Measurements from ENCODE around the gene PAGE4. TPM values are rescaled to one million over a fixed set of nuclear protein-coding genes. Genes with fewer than 3 reads are reported as not detected.
A peak's percentile ranks its signal among the peaks of the same experiment; 100 is the strongest.

PAGE4 gene
- total and polyA plus RNA-seq, 2 of the 13 experiments (the other 11 are each of a cell fraction or from before 2014, with no cell fraction given): 1.1 TPM; not detected in 1

DNA sequence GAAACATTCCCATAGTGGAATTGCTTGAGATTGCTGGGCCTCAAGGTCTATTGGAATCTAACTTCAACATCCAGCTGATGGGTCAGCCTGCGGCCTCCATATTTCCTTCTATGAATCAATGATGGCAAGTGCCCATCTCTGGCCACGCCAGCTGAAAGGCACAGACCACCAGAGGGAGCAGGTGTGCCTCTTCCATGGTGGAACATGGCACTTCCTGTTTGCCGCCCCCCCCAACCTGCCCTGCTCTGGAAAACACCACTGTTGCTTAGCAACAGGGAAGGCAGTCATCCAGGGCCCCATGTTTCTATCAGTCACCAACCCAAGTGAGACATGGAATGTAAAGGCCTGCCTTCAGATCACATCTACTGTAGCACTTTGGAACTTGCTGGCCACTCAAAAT is 11.6 kb downstream of the PAGE4 start (continued):
- TF ChIP-seq RFX1 (IDR thresholded peaks at IDR 0.05): peak; percentile 86
- TF ChIP-seq ZNF292 (CRISPR knock-in tag; IDR thresholded peaks at IDR 0.05; ENCODE audit: borderline replicate concordance, low read depth): peak; percentile 32; the same call in 1 of the 2 replicates
- TF ChIP-seq, protein P1, sequence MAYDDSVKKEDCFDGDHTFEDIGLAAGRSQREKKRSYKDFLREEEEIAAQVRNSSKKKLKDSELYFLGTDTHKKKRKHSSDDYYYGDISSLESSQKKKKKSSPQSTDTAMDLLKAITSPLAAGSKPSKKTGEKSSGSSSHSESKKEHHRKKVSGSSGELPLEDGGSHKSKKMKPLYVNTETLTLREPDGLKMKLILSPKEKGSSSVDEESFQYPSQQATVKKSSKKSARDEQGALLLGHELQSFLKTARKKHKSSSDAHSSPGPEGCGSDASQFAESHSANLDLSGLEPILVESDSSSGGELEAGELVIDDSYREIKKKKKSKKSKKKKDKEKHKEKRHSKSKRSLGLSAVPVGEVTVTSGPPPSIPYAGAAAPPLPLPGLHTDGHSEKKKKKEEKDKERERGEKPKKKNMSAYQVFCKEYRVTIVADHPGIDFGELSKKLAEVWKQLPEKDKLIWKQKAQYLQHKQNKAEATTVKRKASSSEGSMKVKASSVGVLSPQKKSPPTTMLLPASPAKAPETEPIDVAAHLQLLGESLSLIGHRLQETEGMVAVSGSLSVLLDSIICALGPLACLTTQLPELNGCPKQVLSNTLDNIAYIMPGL (CRISPR knock-in tag; IDR thresholded peaks at IDR 0.05; ENCODE audit: borderline replicate concordance in 1 of 2, low read depth in 1 of 2): 0 out of 4 replicates have a peak, but pooled peaks of 1 of the 2 experiments have one; percentile 56
- no peak for TF ChIP-seq FOXA1 (IDR thresholded peaks at IDR 0.05)
- 0 out of 2 replicates have a peak, but pooled peaks have one; percentile 13 for TF ChIP-seq FOXA1 (CRISPR knock-in tag; IDR thresholded peaks at IDR 0.05)
- peak; percentile 43; the same call in 1 of the 2 replicates for TF ChIP-seq SOX5 (CRISPR knock-in tag; IDR thresholded peaks at IDR 0.05; ENCODE audit: borderline replicate concordance)
- peak; percentile 31; the same call in 1 of the 2 replicates for TF ChIP-seq HNF1B (CRISPR knock-in tag; IDR thresholded peaks at IDR 0.05)
- TF ChIP-seq MYC (CRISPR knock-in tag; IDR thresholded peaks at IDR 0.05; ENCODE audit: borderline replicate concordance): peak; percentile 32; the same call in 1 of the 2 replicates
- TF ChIP-seq FOXA3 (CRISPR knock-in tag; IDR thresholded peaks at IDR 0.05): peak; percentile 37; the same call in 1 of the 2 replicates
- no peak for TF ChIP-seq RBM39 (IDR thresholded peaks at IDR 0.05; ENCODE audit: low read depth, low read length, poor library complexity, severe bottlenecking)
- TF ChIP-seq ELF1 (CRISPR knock-in tag; IDR thresholded peaks at IDR 0.05): peak; percentile 90
- TF ChIP-seq SOX6 (IDR thresholded peaks at IDR 0.05): no peak
- TF ChIP-seq SOX6 (CRISPR knock-in tag; IDR thresholded peaks at IDR 0.05): 0 out of 2 replicates have a peak, but pooled peaks have one; percentile 13
- peak; percentile 54 for TF ChIP-seq GATAD2A (CRISPR knock-in tag; IDR thresholded peaks at IDR 0.05)
- peak; percentile 75 for TF ChIP-seq POGZ (CRISPR knock-in tag; IDR thresholded peaks at IDR 0.05)
- TF ChIP-seq ZFP91 (CRISPR knock-in tag; IDR thresholded peaks at IDR 0.05; ENCODE audit: borderline replicate concordance): 0 out of 2 replicates have a peak, but pooled peaks have one; percentile 26
- TF ChIP-seq MEF2D (CRISPR knock-in tag; IDR thresholded peaks at IDR 0.05): peak; percentile 28; the same call in 1 of the 2 replicates
- TF ChIP-seq SP4 (CRISPR knock-in tag; IDR thresholded peaks at IDR 0.05): peak; percentile 44; the same call in 1 of the 2 replicates
- TF ChIP-seq RXRA (CRISPR knock-in tag; IDR thresholded peaks at IDR 0.05): peak; percentile 18; the same call in 1 of the 2 replicates
- TF ChIP-seq PAXIP1 (CRISPR knock-in tag; conservative IDR thresholded peaks at IDR 0.05): peak; percentile 60
- TF ChIP-seq ZFX (CRISPR knock-in tag; IDR thresholded peaks at IDR 0.05; ENCODE audit: low read depth): peak; percentile 57; the same call in 1 of the 2 replicates
- peak; percentile 51; the same call in 1 of the 2 replicates for TF ChIP-seq MIER3 (CRISPR knock-in tag; IDR thresholded peaks at IDR 0.05; ENCODE audit: borderline replicate concordance)
- no peak for TF ChIP-seq NFE2L1 (CRISPR knock-in tag; IDR thresholded peaks at IDR 0.05; ENCODE audit: borderline replicate concordance)
